22Rv1 (cell line): ENCODE results near the gene LBHD1.

ENCODE experiments used
- ZFX ChIP-seq: fragments of 450-650 bp; IDR thresholded peaks from 2 replicates; pipeline ENCODE4 v1.6.1; 2017; ENCODE audit warnings: antibody characterized with exemption, borderline replicate concordance
- TF ChIP-seq, protein P1 (sequence below): fragments of 450-650 bp; IDR thresholded peaks from 2 replicates; pipeline ENCODE4 v1.5.1; 2017; ENCODE audit warnings: mild to moderate bottlenecking

DNA sequence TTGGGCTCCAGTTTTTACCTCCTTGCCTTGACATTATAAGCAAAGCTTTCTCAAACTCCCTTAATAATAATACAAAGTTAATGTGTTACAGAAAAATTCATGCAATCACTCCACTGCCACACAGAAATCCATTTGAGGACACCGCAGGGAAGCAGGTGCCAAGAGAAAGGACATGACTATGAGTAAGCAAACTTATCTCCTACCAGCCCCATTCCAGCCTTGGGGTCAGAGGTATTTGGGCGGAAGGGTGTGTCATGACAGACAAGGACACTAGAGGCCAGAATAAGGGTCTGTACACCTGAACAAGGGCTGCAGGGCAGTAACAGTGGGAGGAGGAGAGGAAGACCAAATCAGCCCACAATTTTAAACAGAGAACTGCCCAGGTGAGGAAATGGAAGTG, 41.3 kb upstream of the LBHD1 start:
- TF ChIP-seq, protein P1, sequence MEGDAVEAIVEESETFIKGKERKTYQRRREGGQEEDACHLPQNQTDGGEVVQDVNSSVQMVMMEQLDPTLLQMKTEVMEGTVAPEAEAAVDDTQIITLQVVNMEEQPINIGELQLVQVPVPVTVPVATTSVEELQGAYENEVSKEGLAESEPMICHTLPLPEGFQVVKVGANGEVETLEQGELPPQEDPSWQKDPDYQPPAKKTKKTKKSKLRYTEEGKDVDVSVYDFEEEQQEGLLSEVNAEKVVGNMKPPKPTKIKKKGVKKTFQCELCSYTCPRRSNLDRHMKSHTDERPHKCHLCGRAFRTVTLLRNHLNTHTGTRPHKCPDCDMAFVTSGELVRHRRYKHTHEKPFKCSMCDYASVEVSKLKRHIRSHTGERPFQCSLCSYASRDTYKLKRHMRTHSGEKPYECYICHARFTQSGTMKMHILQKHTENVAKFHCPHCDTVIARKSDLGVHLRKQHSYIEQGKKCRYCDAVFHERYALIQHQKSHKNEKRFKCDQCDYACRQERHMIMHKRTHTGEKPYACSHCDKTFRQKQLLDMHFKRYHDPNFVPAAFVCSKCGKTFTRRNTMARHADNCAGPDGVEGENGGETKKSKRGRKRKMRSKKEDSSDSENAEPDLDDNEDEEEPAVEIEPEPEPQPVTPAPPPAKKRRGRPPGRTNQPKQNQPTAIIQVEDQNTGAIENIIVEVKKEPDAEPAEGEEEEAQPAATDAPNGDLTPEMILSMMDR: no peak
- TF ChIP-seq ZFX: no peak
